DND-41 (cell line): ENCODE measurements around the gene PLXNA4.

Experiments used
- CTCF ChIP-seq: IDR thresholded peaks from 2 replicates; pipeline ENCODE4 v1.5.1; 2012; ENCODE audit warnings: borderline replicate concordance, low read length, moderate library complexity, mild to moderate bottlenecking; ENCODE audit not compliant: poor library complexity, severe bottlenecking; ENCODE audit errors: extremely low read depth
- EZH2 ChIP-seq: IDR thresholded peaks from 3 replicates; pipeline ENCODE4 v1.6.1; 2012; ENCODE audit warnings: borderline replicate concordance, low read depth, mild to moderate bottlenecking, moderate library complexity, low read length, inconsistent platforms; ENCODE audit not compliant: severe bottlenecking

GRCh38 chr7:132220060-132220459, 356.2 kb downstream of the PLXNA4 start:
- no peak for TF ChIP-seq CTCF
- no peak for TF ChIP-seq EZH2
